CD4-positive, alpha-beta T cell treated with Interleukin-15 for 1 hour (primary cell): Measurements from ENCODE around the gene PAPPA.

Experiments
- DNase-seq: peaks from one replicate; pipeline ENCODE4 v3.0.0-alpha.2; 2020

PAPPA gene

DNA sequence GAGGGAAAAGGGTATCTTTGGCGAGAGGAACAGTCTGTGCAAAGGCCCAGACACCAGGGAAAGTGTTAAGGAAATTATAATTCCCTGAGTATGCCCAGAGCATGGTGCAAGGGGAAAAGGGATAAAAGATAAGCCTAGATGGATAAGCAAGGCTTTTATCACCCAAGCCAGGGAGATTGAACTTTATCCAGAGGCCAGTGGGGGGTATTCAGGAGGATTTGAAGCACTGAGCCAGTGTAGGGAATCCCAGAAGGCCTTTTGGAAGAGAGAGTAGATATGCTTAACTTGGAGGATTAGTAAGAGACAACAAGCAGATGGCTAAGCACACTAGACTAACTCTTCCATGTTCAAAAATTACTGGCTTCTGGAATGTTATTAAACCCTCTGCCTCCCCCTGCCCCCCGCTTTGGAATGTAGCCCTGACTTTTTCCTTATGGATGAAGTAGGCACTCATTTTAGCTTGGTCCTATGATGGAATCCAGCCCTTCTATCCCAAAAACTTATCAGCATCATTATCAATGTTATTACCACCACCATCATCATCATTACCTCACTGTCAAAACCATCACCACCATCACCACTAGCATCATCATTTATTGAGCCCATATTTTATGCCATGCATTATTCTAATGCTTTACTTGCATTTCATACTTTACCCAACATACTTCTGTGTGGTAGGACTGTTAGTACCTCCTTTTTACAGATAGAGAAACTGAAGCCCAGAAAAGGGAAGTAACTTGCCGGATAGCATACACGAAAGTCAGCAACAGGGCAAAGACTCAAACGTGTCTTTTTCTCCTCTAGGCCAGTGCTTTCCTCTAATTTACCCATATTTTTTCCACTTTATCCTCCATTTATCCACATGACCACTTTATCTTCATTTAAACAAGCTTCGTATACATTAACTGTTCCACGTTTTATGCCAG, 237.0 kb downstream of the PAPPA start:
- no peak for DNase-seq

GRCh38 chr9:116391306-116391900, 237.8 kb downstream of the PAPPA start:
- DNase-seq: no peak

- DNase-seq: no peak
Measured at GRCh38 chr9:116393198-116393597, 239.6 kb downstream of the PAPPA start.

- DNase-seq: no peak
Measured at GRCh38 chr9:116394070-116394469, 240.5 kb downstream of the PAPPA start.

DNA sequence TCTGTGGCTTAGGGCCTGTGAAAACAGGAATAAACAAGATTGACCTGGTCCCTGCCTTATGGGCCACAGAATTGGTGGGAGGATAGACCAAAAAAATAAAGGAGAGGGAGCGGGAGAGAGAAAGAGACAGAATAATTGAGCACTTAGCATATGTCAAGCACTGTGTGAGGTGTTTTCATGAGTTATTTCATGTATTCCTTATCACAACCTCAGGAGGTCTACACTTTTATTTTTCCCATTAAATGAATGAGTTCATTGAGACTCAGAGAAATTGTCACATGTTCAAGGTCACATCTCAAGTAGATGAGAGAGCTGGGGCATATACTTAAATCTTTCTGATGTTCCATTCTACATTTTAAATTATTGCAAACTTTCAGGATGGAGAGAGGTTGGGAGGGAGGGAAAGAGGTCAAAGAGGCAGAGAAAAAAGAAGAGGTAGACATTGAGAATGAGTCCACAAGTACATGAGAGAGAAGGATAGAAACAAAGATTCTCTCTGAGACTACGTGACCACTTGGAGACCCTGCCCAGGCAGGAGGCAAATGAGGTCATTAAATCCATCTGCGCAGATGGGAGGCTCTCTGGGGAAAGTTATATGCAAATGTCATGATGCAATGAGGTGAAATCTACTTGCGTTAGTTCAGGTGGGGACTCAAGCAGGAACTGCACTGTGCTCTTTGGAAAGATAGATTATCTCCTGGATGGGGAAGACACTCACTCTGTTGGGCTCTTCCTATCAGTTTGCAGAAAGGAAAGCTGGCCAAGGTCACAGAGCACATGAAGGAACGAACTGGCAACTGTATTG, 241.5 kb downstream of the PAPPA start:
- no peak for DNase-seq

DNA sequence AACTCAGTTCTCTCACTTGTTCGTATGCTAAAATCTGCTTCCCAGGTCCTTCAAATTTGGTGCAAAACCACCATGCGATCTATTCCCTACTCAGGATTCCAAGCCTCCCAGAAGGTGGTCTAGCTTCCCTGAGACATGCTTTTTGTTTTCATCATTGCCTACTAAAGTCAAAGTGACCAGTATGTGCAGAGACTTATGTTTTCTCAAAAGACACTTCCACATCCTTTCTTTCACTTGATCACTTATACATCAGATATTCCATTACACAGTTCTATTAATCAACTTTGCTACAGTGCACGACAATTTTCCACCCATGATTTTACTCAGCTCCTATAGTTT, 242.1 kb downstream of the PAPPA start:
- DNase-seq: no peak

DNA sequence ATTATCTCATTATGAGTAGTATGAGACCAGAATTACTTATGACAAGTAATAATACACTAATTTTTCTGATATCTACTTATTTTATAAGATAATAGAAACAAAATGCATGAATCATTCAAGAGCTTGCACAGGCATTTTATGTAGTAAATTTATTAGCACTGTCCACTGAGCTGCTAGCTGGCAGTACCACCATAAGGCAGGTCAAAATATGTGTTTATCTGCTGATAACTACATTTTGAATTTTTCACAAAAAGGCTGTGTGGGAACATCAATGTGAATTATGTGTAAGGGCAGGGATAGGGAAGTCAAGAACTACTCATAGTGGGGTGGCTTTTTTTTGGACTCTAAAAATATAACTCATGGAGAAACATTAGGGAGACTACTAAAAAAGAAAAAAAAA, 249.6 kb downstream of the PAPPA start:
- DNase-seq: no peak

DNA sequence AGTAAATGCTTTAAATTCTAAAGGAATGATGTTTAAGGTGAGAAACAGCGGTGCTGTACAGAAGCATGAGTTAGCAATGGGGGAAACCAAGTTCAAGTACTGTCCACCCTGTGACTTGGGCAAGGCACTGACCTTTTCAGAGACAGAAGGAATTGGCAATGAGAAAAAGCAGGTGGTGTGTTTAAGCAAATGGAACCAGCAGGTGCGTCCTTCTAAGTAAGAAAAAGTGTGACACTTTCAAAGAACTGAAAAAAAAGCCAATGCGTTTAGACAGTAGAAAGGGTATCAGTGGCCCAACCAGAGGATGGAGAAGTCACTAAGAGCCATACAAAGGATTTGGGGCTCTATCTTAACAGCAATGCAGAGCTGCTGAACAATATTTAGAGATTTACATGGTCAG, 250.6 kb downstream of the PAPPA start:
- no peak for DNase-seq

DNA sequence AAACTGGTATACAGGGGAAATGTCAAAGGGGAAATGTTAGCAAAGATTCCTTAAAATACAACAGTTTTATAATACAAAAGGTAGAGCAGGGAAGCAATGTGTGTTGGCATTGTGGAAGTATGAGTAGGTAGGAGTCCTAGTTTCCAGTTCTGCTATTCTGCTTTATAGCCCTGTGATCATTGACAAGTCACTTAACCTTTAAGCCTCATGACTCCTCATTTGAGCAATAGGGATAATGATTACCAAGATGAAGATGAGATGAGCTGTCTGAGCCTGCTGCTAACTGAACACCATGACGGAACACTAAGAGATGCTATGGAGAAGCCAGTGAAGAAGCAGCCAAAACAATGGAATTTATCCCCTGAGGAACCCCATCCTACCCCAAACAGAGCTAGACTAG, 251.7 kb downstream of the PAPPA start:
- no peak for DNase-seq

DNA sequence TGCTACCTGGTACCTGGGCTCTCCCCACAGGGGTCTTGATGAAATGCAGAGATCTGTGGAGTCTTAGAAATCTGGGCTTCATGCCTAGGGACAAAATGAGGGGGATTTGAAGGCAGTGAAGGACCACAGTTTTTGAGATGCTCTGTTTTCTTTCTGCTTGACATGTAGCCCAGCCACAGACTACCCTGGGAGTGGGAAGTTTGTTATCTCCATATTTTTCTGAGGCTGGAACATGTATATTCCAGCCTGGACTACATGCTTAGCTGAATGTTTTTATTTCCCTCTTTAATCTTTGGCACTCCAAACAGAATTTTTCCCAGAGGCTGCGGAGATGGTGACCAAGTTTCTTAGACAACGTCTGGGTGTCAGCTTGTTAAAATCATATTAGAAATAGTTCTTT, 252.9 kb downstream of the PAPPA start:
- no peak for DNase-seq

DNA sequence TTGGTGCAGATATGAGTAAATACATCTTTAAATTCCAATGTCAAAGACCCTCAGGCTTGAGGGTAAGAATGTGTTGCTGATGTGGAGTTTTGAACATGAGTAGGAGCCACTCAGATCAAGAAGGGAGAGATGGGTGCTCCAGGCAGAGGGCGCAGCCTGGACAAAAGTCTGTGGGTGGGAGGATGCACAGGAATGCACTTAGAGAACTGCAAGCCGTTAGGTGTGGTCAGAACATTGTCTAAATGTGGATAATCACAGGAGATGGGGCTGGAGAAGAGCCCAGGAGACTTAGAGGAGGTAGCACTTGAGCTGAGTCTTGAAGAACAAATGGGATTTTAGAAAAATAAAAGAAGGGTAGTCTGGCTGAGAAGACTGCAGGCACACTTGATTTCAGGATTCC, 255.5 kb downstream of the PAPPA start:
- DNase-seq: no peak

- no peak for DNase-seq
Measured at GRCh38 chr9:116409638-116410037, 256.0 kb downstream of the PAPPA start.

GRCh38 chr9:116411506-116411905, 257.9 kb downstream of the PAPPA start:
- no peak for DNase-seq

GRCh38 chr9:116414374-116414773, 260.8 kb downstream of the PAPPA start:
- no peak for DNase-seq

- DNase-seq: no peak
Measured at GRCh38 chr9:116416421-116416820, 262.8 kb downstream of the PAPPA start.

DNA sequence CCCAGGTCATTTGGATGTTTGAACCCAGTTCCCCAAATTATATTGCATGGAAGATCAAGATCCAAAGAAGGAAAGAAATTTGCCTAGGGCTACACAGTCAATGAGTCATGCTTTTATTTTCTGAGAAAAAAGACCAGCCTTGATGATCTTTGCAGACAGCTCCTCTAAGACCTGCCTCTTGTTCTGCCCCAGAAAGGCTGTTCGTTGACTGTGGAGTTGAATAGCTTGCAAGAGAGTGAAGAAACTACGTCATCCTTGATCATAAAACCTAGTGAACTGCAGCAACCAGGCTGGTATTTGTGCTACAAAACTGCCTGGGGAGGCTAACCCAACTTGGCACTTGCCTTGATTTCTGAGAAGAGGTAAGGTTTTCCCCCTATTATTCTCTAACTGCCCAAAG, 263.9 kb downstream of the PAPPA start:
- DNase-seq: no peak

DNA sequence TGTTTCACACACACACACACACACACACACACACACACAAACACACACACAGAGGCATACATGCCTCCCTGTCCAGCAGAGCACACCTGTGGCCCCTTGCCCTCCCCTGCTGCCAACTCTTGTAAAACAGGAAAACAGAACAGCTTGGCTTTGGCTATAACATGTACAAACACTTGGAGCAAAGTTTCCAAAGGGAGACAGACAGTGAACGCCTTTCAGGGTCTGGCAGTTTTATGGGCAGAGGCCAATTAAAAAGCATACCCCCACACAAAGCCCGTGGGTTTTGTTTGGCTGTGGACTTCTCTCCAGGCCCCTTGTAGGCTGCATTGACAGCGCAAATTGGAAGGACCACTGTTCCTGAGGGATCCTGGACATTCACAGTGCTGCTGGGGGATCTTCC, 265.6 kb downstream of the PAPPA start:
- no peak for DNase-seq

DNA sequence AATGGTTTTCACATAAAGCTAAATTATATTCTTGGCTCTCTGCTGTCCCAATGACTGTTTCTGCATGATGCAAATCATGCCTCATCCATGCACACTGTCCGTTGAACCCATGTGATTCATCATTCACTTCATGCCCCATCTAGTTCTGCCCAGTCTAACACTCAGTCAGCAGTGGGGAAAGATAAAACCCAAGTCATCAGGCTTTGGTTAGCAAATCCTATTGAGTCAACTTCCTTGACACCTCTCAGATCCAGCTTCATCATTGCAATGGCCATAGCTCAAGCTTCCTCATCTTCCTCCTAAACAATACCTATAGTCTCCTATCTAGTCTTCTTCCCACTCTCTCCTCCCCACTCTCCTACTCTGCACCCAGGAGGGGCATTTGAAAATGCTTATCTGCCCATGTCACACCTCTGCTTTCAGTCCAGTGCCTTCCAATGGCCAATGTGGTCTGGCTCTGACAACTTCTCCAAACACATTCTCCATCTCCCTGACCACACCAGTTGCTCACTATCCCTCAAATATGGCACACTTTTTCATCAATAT, 267.5 kb downstream of the PAPPA start:
- DNase-seq: no peak

- no peak for DNase-seq
Measured at GRCh38 chr9:116422119-116422979, 268.8 kb downstream of the PAPPA start.

- no peak for DNase-seq
Measured at GRCh38 chr9:116423149-116423548, 269.6 kb downstream of the PAPPA start.

- DNase-seq: no peak
Measured at GRCh38 chr9:116425244-116425643, 271.7 kb downstream of the PAPPA start.

DNA sequence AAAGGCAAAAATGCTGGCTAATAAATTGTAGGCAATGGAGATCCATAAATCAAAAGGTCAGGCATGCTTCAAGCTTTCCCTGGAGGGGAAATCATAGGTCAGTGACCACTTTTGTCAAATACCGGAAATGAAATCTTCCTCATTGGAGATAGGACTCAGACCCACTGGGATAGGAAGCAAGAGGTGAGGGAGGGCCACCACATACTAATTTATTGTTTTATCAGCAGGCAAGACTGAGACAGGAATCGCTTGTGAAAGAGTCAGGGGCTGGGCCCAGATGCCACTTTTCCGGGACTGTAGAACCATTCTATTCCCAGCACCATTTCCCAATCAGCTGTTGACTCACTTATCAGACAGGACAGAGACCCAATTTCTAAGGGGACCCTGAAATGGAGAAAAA, 277.3 kb downstream of the PAPPA start:
- DNase-seq: no peak

DNA sequence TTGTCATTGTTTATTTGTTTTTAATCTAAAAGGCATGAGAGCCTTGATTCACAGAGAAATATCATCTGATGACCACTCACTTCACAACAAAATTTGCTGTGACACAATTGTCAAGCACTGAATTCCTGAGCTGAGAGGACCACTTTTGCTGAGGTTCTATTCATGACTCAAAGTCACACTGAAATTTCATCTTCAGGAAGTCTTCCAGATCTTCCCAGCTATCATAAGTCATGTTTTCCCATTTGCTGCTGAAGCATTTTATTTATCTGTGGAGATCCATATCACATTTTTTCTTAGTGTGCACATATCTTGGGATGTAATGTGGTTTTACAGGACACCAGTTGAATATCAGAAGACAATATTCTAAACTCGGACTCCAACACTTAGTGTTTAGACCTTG, 278.5 kb downstream of the PAPPA start:
- no peak for DNase-seq
